Measurements from ENCODE around the gene NXPH4.

NXPH4 gene

GRCh38 chr12:57270966-57271470 is 54.4 kb downstream of the NXPH4 start:
- in situ Hi-C loops (cut with HindIII; ENCODE audit: low sequenced_read_pairs): no loop called here

- in situ Hi-C loops (cut with HindIII; ENCODE audit: low sequenced_read_pairs): no loop called here
Observed at GRCh38 chr12:57272337-57273151, 56.0 kb downstream of the NXPH4 start.

GRCh38 chr12:57273516-57273915 is 56.9 kb downstream of the NXPH4 start:
- in situ Hi-C loops (cut with HindIII; ENCODE audit: low sequenced_read_pairs): no loop called here

Measured in endothelial cell of hepatic sinusoid (primary cell).